ENCODE measurements around the gene BRME1. TPM values are rescaled to one million over a fixed set of nuclear protein-coding genes. Genes with fewer than 3 reads are reported as not detected.

The BRME1 gene
- total and polyA plus RNA-seq, 2 of the 13 experiments (the other 11 are each of a cell fraction or from before 2014, with no cell fraction given) = 0.74 to 1.5 TPM

DNA sequence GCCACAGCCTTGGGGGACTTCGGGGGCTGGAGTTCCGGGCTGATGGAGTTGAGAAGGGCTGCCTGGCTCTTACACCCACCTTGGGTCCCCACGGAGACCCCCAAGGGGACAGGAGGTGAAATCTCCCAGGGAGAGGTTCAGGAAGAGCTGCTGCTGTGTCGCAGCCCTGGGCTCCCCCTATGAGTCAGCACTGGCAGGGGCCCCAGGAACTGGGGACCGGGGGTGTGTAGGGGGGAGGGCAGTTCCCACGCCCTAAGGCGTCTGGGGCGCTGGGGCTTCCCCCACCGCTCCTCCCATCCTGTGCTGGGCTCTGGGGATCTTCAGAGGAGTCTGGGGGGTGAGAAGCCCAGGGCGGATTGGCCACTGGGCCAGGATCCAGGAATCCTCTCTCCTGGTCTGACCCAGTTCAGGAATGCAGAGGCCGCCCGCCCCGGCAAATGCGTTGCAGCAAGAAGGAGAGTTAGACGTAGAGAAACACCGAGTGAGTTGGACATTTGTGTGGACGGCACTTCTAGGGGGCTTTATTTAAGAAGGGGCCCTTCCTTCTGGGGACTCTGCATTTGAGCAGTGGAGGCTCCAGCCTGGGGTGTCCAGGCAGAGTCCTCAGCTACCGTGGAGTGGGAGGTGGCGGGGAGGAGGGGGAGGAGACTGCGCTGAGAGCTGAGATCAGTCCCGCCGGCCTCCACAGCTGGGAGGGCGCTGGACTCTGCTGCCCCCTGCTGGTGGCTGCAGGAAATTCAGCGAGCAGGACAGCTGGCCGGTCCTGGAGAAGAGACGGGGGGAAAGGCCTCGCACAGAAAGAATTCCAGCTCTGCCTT is 44.0 kb downstream of the BRME1 start (continued):
- TF ChIP-seq, protein P1, sequence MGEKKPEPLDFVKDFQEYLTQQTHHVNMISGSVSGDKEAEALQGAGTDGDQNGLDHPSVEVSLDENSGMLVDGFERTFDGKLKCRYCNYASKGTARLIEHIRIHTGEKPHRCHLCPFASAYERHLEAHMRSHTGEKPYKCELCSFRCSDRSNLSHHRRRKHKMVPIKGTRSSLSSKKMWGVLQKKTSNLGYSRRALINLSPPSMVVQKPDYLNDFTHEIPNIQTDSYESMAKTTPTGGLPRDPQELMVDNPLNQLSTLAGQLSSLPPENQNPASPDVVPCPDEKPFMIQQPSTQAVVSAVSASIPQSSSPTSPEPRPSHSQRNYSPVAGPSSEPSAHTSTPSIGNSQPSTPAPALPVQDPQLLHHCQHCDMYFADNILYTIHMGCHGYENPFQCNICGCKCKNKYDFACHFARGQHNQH (CRISPR knock-in tag; IDR thresholded peaks at IDR 0.05) = no peak
- TF ChIP-seq ZNF552 (CRISPR knock-in tag; IDR thresholded peaks at IDR 0.05; ENCODE audit: borderline replicate concordance) = no peak
- TF ChIP-seq, protein P2, sequence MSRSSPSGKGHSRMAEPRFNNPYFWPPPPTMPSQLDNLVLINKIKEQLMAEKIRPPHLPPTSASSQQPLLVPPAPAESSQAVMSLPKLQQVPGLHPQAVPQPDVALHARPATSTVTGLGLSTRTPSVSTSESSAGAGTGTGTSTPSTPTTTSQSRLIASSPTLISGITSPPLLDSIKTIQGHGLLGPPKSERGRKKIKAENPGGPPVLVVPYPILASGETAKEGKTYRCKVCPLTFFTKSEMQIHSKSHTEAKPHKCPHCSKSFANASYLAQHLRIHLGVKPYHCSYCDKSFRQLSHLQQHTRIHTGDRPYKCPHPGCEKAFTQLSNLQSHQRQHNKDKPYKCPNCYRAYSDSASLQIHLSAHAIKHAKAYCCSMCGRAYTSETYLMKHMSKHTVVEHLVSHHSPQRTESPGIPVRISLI (CRISPR knock-in tag; IDR thresholded peaks at IDR 0.05; ENCODE audit: borderline replicate concordance) = peak; percentile 25; the same call in 1 of the 2 replicates
- 0 out of 2 replicates have a peak, but pooled peaks have one; percentile 28 for TF ChIP-seq ARID2 (CRISPR knock-in tag; IDR thresholded peaks at IDR 0.05; ENCODE audit: borderline replicate concordance)
- TF ChIP-seq, protein P3, sequence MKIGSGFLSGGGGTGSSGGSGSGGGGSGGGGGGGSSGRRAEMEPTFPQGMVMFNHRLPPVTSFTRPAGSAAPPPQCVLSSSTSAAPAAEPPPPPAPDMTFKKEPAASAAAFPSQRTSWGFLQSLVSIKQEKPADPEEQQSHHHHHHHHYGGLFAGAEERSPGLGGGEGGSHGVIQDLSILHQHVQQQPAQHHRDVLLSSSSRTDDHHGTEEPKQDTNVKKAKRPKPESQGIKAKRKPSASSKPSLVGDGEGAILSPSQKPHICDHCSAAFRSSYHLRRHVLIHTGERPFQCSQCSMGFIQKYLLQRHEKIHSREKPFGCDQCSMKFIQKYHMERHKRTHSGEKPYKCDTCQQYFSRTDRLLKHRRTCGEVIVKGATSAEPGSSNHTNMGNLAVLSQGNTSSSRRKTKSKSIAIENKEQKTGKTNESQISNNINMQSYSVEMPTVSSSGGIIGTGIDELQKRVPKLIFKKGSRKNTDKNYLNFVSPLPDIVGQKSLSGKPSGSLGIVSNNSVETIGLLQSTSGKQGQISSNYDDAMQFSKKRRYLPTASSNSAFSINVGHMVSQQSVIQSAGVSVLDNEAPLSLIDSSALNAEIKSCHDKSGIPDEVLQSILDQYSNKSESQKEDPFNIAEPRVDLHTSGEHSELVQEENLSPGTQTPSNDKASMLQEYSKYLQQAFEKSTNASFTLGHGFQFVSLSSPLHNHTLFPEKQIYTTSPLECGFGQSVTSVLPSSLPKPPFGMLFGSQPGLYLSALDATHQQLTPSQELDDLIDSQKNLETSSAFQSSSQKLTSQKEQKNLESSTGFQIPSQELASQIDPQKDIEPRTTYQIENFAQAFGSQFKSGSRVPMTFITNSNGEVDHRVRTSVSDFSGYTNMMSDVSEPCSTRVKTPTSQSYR (CRISPR knock-in tag; IDR thresholded peaks at IDR 0.05; ENCODE audit: borderline replicate concordance) = 0 out of 2 replicates have a peak, but pooled peaks have one; percentile 51
- TF ChIP-seq ZNF713 (CRISPR knock-in tag; IDR thresholded peaks at IDR 0.05) = 0 out of 2 replicates have a peak, but pooled peaks have one; percentile 37
- TF ChIP-seq, protein P4, sequence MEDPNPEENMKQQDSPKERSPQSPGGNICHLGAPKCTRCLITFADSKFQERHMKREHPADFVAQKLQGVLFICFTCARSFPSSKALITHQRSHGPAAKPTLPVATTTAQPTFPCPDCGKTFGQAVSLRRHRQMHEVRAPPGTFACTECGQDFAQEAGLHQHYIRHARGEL (CRISPR knock-in tag; IDR thresholded peaks at IDR 0.05) = 0 out of 2 replicates have a peak, but pooled peaks have one; percentile 8
- no peak for TF ChIP-seq FOXK1 (CRISPR knock-in tag; IDR thresholded peaks at IDR 0.05; ENCODE audit: borderline replicate concordance, low read depth)
- TF ChIP-seq, protein P5, sequence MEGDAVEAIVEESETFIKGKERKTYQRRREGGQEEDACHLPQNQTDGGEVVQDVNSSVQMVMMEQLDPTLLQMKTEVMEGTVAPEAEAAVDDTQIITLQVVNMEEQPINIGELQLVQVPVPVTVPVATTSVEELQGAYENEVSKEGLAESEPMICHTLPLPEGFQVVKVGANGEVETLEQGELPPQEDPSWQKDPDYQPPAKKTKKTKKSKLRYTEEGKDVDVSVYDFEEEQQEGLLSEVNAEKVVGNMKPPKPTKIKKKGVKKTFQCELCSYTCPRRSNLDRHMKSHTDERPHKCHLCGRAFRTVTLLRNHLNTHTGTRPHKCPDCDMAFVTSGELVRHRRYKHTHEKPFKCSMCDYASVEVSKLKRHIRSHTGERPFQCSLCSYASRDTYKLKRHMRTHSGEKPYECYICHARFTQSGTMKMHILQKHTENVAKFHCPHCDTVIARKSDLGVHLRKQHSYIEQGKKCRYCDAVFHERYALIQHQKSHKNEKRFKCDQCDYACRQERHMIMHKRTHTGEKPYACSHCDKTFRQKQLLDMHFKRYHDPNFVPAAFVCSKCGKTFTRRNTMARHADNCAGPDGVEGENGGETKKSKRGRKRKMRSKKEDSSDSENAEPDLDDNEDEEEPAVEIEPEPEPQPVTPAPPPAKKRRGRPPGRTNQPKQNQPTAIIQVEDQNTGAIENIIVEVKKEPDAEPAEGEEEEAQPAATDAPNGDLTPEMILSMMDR (CRISPR knock-in tag; IDR thresholded peaks at IDR 0.05) = peak; percentile 95
- peak; percentile 32; the same call in 1 of the 2 replicates for TF ChIP-seq BHLHE40 (IDR thresholded peaks at IDR 0.05; ENCODE audit: low read length)
- TF ChIP-seq NFE2L1 (CRISPR knock-in tag; IDR thresholded peaks at IDR 0.05; ENCODE audit: borderline replicate concordance) = no peak
- TF ChIP-seq IRF2 (CRISPR knock-in tag; IDR thresholded peaks at IDR 0.05) = peak; percentile 79
- TF ChIP-seq SMC3 (IDR thresholded peaks at IDR 0.05; ENCODE audit: low read length) = peak; percentile 64
- no peak for TF ChIP-seq ZFP82 (CRISPR knock-in tag; IDR thresholded peaks at IDR 0.05; ENCODE audit: borderline replicate concordance)
- TF ChIP-seq, protein P6, sequence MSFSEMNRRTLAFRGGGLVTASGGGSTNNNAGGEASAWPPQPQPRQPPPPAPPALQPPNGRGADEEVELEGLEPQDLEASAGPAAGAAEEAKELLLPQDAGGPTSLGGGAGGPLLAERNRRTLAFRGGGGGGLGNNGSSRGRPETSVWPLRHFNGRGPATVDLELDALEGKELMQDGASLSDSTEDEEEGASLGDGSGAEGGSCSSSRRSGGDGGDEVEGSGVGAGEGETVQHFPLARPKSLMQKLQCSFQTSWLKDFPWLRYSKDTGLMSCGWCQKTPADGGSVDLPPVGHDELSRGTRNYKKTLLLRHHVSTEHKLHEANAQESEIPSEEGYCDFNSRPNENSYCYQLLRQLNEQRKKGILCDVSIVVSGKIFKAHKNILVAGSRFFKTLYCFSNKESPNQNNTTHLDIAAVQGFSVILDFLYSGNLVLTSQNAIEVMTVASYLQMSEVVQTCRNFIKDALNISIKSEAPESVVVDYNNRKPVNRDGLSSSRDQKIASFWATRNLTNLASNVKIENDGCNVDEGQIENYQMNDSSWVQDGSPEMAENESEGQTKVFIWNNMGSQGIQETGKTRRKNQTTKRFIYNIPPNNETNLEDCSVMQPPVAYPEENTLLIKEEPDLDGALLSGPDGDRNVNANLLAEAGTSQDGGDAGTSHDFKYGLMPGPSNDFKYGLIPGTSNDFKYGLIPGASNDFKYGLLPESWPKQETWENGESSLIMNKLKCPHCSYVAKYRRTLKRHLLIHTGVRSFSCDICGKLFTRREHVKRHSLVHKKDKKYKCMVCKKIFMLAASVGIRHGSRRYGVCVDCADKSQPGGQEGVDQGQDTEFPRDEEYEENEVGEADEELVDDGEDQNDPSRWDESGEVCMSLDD (CRISPR knock-in tag; IDR thresholded peaks at IDR 0.05; ENCODE audit: borderline replicate concordance) = peak; percentile 68; the same call in 1 of the 2 replicates
- no peak for TF ChIP-seq KDM5A (IDR thresholded peaks at IDR 0.05; ENCODE audit: borderline replicate concordance, low read length)
